ENCODE measurements around the gene USP21.
"Not testable (repeated sequence)": the region's sequence is repeated elsewhere in the genome, so short reads cannot be mapped to it uniquely, and the experiment has no call there.

Gene USP21, protein sequence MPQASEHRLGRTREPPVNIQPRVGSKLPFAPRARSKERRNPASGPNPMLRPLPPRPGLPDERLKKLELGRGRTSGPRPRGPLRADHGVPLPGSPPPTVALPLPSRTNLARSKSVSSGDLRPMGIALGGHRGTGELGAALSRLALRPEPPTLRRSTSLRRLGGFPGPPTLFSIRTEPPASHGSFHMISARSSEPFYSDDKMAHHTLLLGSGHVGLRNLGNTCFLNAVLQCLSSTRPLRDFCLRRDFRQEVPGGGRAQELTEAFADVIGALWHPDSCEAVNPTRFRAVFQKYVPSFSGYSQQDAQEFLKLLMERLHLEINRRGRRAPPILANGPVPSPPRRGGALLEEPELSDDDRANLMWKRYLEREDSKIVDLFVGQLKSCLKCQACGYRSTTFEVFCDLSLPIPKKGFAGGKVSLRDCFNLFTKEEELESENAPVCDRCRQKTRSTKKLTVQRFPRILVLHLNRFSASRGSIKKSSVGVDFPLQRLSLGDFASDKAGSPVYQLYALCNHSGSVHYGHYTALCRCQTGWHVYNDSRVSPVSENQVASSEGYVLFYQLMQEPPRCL

DNA sequence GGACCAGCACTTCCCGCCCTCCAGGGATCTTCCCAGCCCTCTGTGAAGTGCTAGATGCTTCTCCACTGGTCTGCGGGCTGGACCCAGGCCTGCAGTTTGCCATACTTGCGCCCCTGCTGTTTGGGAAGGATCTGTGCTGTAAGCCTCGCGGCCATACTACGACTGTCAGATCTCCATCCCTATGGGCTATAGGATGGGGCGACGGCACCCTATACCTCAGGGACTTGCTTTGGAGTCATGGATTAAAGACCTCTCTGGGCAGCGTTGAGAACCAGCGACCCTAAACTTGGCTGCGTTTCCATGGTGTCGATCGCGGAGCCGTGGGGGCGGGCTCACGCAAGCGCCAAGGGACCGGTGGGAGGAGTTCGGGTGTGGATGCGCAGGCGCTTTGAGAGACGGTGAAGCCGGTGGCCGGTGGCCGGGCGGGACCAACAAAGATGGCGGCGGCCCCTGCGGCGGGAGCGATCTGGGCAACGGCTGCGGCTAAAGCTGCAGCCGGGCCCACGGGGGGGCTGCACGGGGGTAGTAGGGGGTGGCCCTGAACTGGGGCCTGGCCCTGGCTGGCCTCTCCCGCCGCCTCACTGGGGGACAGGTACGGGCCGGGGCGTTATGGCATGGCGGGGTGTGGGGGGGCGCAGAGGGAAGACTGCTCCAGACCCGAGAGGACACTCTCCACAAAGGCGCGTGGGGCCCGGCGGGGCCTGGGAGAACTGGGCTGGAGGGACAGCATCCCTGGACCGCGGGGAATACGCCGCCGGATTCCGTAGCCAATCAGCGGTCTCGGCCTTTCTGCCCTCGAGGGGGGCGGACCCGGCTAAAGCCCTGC, at the start of gene USP21:
Gene USP21, plus strand, starts transcription at position 414 of the 826 bp plus-strand sequence. CDS start 1,141 bp downstream, outside the sequence.
- peak; percentile 80 to 88 for DNase-seq (ENCODE audit: low read depth in 1 of 2, low spot score in 1 of 2)

DNA sequence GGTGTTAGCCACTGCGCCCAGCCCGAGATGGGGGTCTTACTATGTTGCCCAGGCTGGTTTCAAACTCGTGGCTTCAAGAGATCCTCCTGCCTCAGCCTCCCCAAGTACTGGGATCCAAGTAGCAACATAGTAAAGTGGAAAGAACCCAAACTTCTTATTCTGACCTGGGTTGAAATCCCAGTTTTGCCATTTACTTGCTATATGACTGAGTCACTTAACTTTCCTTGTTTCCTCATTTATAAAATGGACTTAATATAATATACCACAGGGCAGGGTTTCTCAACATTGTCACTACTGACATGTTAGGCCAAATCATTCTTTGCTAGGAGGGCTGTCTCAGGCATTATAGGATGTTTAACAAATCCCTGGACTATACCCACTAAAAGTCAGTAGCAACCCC, 48.2 kb upstream of the USP21 start:
- DNase-seq (ENCODE audit: low read depth in 1 of 2, low spot score in 1 of 2): no peak

DNA sequence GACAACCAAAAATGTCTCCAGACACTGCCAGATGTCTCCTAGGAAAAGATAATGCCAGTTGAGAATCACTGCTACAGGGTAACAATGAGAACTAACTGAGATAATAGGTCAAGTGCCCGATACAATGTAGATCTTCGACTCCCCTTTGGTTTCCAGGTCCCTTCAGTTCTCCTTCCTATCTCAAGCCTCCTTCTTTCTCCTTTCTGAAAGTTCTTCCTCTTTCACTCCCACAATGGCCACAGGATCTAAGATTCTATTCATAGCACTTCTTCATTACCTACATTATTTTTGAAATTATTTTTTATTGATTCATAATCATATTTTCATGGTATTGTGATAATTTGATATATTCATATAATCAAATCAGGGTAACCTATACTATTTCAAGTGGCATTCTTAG, 47.8 kb upstream of the USP21 start:
- no peak for DNase-seq (ENCODE audit: low read depth in 1 of 2, low spot score in 1 of 2)

DNA sequence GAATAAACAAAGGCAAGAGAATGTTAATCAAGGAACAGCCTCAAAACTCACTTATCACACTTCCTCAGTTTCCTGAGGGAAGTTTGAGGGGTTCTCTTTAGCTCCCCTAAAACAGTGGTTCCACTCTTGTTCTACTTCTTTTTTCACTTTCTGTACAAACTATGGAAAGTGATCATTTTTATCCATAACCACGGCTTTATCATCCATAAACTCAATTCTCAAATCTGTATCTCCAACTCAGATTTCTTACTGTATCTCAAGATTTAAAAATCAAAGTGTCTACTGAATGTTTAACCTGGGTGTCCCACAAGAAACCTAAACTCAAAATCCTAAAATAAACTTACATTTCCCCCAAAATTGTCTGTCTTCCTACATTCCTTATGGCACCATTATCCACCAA, 45.4 kb upstream of the USP21 start:
- no peak for DNase-seq (ENCODE audit: low read depth in 1 of 2, low spot score in 1 of 2)

DNA sequence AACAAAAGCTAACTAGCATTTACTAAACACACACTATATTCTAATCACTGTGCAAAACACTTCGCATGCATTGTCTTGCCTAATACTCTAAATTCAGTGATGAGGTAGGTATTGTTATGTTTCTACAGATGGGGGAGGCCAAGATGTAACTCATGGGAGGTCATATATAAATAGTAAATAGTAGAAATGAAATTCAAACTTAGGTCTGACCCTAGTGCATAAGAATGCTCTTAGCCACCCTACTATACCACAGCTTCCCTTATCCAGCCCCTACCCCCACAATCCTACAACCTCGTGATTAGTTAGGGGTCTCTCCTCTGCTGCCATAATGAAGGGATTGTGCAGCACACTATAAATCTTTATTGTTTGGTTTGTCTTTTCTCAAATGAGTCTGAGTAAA, 44.7 kb upstream of the USP21 start:
- no peak for DNase-seq (ENCODE audit: low read depth in 1 of 2, low spot score in 1 of 2)

DNA sequence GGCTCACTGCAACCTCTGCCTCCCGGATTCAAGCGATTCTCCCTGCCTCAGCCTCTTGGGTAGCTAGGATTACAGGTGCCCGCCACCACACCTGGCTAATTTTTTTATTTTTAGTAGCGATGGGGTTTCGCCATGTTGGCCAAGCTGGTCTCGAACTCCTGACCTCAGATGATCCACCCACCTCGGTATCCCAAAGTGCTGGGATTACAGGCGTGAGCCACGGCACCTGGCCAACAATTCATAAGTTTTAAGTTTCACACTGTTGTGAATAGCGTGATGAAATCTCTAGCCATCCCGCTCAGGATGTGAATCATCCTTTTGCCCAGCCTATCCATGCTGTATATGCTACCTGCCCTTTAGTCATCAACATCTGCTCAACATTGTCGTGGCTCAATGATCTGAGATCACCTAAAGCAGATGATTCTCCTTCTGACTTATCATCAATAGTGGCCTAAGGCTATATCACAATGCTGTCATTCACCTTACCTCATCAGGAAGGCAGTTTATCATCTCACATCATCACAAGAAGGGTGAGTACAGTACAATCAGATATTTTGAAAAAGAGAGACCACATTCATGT, 44.1 kb upstream of the USP21 start:
- no peak for DNase-seq (ENCODE audit: low read depth in 1 of 2, low spot score in 1 of 2)

DNA sequence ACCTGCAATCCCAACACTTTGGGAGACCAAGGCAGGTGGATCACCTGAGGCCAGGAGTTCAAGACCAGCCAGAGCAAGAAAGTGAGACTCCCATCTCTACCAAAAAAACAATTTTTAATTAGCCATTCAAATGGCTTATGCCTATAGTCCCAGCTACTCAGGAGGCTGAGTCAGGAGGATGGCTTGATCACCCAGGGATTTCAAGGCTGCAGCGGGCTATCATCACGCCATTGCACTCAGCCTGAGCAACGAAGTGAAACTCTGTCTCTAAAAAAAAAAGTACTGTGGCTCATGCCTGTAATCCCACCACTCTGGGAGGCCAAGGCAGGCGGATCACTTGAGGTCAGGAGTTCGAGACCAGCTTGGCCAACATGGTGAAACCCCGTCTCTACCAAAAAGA, 43.3 kb upstream of the USP21 start:
- not testable (repeated sequence) for DNase-seq (ENCODE audit: low read depth in 1 of 2, low spot score in 1 of 2)

DNA sequence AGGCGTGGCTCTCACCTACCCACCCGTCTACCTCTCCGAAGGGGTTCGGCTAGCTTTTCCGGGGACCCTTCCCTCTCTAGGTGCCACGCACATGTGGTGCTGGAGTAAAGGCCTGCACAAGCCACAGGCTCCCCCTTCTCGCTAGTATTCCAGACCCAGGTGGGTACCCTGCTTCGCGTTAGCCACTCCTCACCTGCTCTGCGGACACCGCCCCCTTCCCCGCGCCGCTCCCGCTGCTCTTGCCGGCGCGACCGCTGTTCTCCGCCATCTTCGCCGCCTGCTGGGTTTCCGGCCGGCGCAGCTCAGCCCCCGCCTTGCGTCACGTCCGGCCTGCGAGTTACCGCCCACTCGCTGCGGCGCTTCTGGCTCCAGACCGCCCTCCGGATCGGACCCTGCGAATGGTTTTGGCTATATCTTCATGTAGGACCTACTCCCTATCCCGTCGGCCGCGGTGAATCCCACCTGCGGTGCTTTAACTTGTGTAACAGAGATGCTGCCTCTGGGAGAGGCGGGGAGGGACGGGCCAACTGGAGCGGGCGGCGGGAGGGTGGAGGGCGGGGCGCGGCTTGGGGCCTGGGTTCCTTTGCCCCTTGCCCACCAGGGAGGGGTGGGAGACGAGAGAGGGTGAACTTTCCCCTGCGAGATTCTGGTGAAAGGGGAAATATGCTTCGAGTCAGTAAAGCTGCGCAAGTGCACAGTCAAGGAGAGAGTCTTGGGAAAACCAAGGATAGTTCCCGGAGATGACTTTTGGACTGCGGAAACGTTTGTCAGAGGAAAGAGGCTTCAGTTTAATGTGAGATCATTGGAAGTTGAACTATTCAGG, 41.3 kb upstream of the USP21 start, which contains the start of the genes NIT1 and PFDN2:
Gene NIT1, plus strand, starts transcription at position 347 of the 823 bp plus-strand sequence. Its CDS starts 72 bp downstream, at position 419.
Gene PFDN2, minus strand, starts transcription at position 279 of the 823 bp plus-strand sequence. Its CDS starts 11 bp downstream, at position 268.
- peak; percentile 67 to 76 for DNase-seq (ENCODE audit: low read depth in 1 of 2, low spot score in 1 of 2)

DNA sequence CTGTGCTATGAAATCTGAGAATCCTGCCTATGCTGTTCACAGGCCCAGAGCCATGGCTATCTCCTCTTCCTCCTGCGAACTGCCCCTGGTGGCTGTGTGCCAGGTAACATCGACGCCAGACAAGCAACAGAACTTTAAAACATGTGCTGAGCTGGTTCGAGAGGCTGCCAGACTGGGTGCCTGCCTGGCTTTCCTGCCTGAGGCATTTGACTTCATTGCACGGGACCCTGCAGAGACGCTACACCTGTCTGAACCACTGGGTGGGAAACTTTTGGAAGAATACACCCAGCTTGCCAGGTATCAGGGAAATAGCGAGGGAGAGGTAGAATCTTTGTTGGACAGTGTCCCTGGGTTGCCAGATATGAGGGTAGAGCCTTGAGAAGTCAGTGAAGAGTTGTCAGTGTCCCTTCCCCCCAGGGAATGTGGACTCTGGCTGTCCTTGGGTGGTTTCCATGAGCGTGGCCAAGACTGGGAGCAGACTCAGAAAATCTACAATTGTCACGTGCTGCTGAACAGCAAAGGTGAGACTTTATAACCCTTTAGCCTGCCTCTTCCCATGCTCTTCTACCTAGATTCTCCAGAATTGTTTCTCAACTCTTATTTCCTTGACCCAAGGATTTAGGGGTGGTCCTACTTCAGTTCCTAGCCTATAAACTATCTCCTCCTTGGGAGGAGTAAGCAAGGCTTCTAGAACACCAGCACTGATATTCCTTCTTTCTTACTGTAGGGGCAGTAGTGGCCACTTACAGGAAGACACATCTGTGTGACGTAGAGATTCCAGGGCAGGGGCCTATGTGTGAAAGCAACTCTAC, 40.0 kb upstream of the USP21 start:
- peak in 1 of 2 donors; percentile 46 for DNase-seq (ENCODE audit: low read depth in 1 of 2, low spot score in 1 of 2)

DNA sequence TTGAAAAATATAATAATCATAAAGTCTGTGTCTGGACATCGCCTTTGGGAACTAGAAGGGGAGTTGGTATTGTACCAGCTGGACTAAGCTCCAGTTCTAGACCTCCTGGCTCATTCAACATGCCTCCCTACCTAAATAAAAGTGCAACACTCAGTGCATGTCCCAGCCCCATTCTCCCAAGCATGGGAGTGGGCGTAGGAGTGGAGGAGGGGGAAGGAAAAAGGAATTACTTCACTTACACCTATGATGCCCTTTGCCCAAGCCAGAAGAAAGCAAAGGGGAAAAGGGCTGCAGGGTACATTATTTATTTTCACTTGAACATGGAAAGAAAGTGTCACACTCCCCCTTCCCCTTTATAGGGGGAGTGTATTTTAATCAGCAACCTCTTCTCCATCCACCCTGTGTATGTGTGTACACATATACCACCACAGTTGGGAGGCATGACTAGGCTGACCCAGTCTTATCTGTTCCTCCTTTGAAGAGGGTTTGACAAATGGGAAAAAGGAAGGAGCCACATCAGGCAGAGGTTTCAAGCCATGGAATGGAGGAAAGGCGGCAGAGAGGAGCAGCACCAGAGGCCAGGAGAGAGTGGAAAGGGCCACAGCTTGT, 38.2 kb upstream of the USP21 start:
- DNase-seq (ENCODE audit: low read depth in 1 of 2, low spot score in 1 of 2): no peak

DNA sequence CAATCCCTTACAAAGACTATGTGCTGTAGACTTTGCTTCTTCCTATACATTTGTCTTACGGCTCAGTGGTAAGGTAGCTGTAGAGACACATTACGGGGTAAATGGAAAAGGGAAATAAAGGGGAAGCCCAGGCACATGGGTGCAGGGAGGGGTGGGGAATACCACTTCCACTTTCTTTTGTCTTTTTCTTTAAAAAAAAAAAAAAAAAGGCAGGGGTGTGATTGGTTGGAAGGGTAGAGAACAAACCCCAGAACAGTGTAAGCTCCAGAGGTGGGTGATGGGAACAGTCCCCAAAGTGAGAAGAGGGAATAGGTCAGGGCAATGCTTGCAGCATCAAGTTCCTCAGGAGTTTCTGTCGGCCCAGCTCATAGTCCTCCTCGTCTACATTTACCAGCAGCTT, 37.5 kb upstream of the USP21 start:
- DNase-seq (ENCODE audit: low read depth in 1 of 2, low spot score in 1 of 2): no peak

DNA sequence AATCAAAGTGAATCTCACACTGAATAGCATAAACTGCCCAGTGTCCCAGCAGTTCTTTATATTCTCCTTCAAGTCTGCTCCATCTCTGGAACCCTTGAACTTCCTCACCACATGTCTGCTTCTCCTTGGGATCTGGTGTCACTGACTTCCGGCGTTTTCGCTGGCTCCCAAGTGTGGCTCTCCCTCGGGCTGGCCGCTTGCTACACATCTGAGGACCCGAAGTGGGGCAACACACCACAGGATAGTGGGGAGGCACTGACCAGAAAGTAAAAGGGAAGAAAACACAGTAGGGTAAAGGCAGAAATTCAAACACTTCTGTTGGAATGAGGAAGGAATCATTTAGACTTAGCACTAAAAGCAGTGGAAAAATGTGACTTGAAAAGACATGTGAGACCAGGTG, 36.3 kb upstream of the USP21 start:
- DNase-seq (ENCODE audit: low read depth in 1 of 2, low spot score in 1 of 2): no peak

DNA sequence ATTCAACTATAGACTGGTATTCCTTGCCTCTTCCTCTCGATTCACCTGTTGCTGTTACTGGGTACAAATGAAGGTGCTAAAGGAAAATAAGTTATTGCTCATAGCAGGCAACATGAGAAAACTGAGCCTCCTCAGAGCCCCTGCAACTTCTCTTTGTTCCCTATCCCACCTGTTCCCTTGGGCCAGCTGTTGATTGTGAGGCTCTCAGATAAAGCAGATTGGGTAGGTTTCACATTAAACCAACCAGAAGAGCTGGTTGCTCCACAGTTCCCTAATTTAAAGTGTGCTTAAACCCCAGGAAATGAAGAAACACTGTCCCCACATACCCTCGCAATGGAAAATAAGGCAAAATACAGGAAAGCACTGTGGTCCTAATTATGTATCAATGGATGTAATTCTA, 31.7 kb upstream of the USP21 start:
- no peak for DNase-seq (ENCODE audit: low read depth in 1 of 2, low spot score in 1 of 2)

DNA sequence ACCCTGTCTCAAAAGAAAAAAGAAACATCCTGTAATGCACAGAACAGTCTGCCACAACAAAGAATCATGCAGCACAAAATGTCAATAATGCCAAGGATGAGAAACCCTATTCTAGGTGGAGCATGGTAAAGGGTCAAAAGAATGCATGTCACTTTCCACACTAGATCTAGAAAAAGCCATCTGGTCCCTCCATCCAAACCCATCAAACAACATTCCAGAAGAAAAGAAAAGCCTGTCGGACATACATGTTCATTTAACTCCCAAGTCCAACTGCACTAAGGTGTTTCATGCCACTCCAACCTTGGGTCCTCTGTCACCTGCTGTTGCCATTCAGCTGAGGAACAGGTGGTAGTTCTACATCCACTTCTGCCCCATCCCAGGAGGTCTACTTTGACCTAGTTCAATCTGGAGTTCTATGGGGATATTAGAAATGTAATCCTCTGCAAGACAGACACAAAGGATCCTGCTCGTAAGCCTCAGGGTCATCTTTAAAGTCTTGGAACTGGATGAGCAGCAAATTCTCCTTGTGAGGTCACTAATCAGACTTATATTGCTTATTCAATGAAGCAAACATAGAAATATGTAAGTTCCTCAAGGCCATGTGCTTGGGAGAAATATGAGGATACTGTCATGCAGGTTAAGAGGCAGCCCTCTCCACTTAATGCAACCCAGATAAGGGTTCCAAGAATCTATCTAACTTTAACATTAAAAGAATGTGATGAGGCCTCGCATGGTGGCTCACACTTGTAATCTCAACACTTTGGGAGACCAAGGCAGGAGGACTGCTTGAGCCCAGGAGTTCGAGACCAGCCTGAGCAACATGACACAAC, 30.5 kb upstream of the USP21 start:
- DNase-seq (ENCODE audit: low read depth in 1 of 2, low spot score in 1 of 2): no peak

DNA sequence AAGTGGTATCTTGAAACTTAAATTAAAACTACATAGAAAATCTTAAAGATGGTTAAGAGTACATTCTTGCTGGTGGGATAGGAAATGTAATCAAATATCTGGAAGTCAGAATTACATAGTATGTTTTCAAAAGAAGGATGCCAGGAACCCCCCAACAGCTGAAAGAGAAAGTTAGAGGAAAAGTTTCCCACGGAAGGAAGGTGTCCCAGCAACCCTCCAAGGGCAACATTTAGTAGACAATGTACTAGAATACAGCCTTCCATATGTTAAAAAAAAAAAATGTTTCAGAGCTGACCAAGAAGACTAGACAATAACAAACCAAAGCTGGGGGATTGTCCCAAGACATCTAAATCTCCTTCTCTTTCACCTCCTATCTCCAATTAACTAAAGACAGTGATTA, 29.0 kb upstream of the USP21 start:
- no peak for DNase-seq (ENCODE audit: low read depth in 1 of 2, low spot score in 1 of 2)

DNA sequence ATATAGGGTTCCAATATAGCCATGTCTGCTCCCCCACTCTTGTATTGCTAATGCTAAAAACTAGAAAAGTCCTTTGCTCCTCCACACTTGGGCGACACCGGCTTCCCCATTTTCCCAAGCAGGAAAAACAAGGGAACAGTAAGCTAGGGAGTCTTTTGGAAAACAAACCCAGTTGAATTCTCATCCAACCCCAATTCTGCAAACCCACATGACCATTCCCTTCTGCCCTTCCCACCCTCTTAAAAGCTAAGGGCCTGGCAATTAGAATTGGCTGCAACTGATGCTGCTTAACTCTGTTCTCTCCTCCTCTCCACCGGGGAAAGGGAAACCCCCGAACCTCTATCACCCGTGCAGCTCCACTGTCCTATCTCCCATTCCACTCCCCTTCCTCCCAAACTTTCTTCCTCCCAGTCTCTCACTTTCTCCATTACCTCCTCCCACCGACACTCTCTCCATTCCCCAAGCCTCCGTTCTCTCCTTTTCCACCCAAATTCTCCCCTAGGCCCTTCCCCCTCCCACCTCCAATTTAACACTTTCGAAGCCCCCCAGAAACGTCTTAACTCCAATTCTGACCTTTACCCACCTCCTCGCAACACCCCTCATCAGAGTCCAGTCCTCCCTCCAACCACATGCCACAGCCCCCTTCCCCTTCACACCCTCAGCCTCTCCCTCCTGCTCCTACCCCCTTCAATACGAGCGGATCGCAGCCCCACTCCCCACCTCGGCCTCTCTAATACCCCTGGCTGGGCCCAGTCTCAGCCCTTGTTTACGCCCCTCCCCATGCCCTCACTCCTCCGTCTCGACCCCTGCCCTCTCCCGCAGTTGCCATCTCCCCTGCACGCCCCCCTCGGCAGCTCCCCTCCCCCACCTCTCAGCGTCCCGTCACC, 27.5 kb upstream of the USP21 start:
- no peak for DNase-seq (ENCODE audit: low read depth in 1 of 2, low spot score in 1 of 2)
